Endothelial cell (in vitro differentiated cells): ENCODE measurements around the gene CYBRD1. TPM values are rescaled to one million over a fixed set of nuclear protein-coding genes. Genes with fewer than 3 reads are reported as not detected.

Experiments
- DNase-seq: peaks from one replicate; pipeline ENCODE4 v3.0.0; 2021; ENCODE audit warnings: low spot score
- H3K27ac Mint-ChIP-seq: one replicate; pipeline ENCODE4 v1.8.0; 2021; ENCODE audit warnings: mixed read lengths, inconsistent platforms; ENCODE audit not compliant: unreplicated experiment
- H3K27me3 Mint-ChIP-seq: one replicate; pipeline ENCODE4 v1.8.0; 2021; ENCODE audit warnings: mild to moderate bottlenecking, moderate library complexity, mixed read lengths, inconsistent platforms; ENCODE audit not compliant: unreplicated experiment
- H3K36me3 Mint-ChIP-seq: one replicate; pipeline ENCODE4 v1.8.0; 2021; ENCODE audit warnings: mild to moderate bottlenecking, low read depth, mixed read lengths, inconsistent platforms; ENCODE audit not compliant: unreplicated experiment
- H3K4me1 Mint-ChIP-seq: one replicate; pipeline ENCODE4 v1.8.0; 2021; ENCODE audit warnings: mild to moderate bottlenecking, mixed read lengths, inconsistent platforms; ENCODE audit not compliant: unreplicated experiment
- H3K4me3 Mint-ChIP-seq: one replicate; pipeline ENCODE4 v1.8.0; 2021; ENCODE audit warnings: mild to moderate bottlenecking, mixed read lengths, inconsistent platforms; ENCODE audit not compliant: unreplicated experiment
- H3K9me3 Mint-ChIP-seq: one replicate; pipeline ENCODE4 v1.8.0; 2021; ENCODE audit warnings: mixed read lengths, inconsistent platforms; ENCODE audit not compliant: unreplicated experiment
- CTCF ChIP-seq: fragments of 200-600 bp; sonication (generic); IDR thresholded peaks from one replicate; pipeline ENCODE4 v1.5.0; 2021; ENCODE audit warnings: antibody characterized with exemption; ENCODE audit not compliant: unreplicated experiment
- total RNA-seq: library from RNA; stranded (reverse); fragmentation: NEBNext Ultra II Directional; extraction: Animal tissue kit (Norgen Biotek cat#: 25700); gene quantifications from one replicate; pipeline ENCODE4 v1.2.1, GENCODE V29; 2021; ENCODE audit not compliant: unreplicated experiment

Gene CYBRD1
- total RNA-seq, 1 donor from 2014 or later: 10.1 TPM

- Mint-ChIP-seq H3K9me3 (no peaks in the 10 kb centered on the region), H3K4me1 (no peaks in the 10 kb centered on the region)
Measured at GRCh38 chr2:171592036-171592555, 69.8 kb downstream of the CYBRD1 start.

GRCh38 chr2:171595456-171595855 is 73.2 kb downstream of the CYBRD1 start:
- H3K4me3 Mint-ChIP-seq: no peak overlapping the region
- no peak for DNase-seq
- no peaks in the 10 kb centered on the region for H3K9me3 Mint-ChIP-seq
- H3K4me1 Mint-ChIP-seq: no peaks in the 10 kb centered on the region
- H3K27ac Mint-ChIP-seq: no peak overlapping the region
- no peak for TF ChIP-seq CTCF
- H3K36me3 Mint-ChIP-seq: no peaks in the 10 kb centered on the region
- no peaks in the 10 kb centered on the region for H3K27me3 Mint-ChIP-seq

More at GRCh38 chr2:171592036-171592555, 69.8 kb downstream of the CYBRD1 start:
- no peak for DNase-seq
- no peak for TF ChIP-seq CTCF
- Mint-ChIP-seq H3K27ac (no peak overlapping the region), H3K4me3 (no peak overlapping the region), H3K27me3 (no peaks in the 10 kb centered on the region), H3K36me3 (no peaks in the 10 kb centered on the region)

GRCh38 chr2:171595896-171596295 is 73.6 kb downstream of the CYBRD1 start:
- no peak for TF ChIP-seq CTCF
- no peaks in the 10 kb centered on the region for H3K9me3 Mint-ChIP-seq
- DNase-seq: no peak
- no peaks in the 10 kb centered on the region for H3K4me1 Mint-ChIP-seq
- no peak overlapping the region for H3K27ac Mint-ChIP-seq
- H3K36me3 Mint-ChIP-seq: no peaks in the 10 kb centered on the region
- no peaks in the 10 kb centered on the region for H3K27me3 Mint-ChIP-seq
- no peak overlapping the region for H3K4me3 Mint-ChIP-seq

- Mint-ChIP-seq H3K9me3 (no peaks in the 10 kb centered on the region), H3K36me3 (no peaks in the 10 kb centered on the region), H3K4me3 (no peak overlapping the region), H3K27me3 (no peaks in the 10 kb centered on the region), H3K27ac (no peak overlapping the region), H3K4me1 (peaks cover 10% of the 10 kb centered on the region)
- TF ChIP-seq CTCF: peak; percentile 83
- peak; percentile 41 for DNase-seq
Measured at GRCh38 chr2:171598713-171599319, 76.5 kb downstream of the CYBRD1 start.

GRCh38 chr2:171600126-171600525 is 77.9 kb downstream of the CYBRD1 start:
- Mint-ChIP-seq H3K36me3 (no peaks in the 10 kb centered on the region), H3K27ac (no peak overlapping the region), H3K4me3 (no peak overlapping the region), H3K4me1 (peaks cover 10% of the 10 kb centered on the region), H3K27me3 (no peaks in the 10 kb centered on the region), H3K9me3 (no peaks in the 10 kb centered on the region)
- no peak for TF ChIP-seq CTCF
- no peak for DNase-seq
